ENCODE data around the gene METRN.

METRN gene

GRCh38 chr16:693364-693763 lies 21.6 kb upstream of the METRN start:
- no peak for DNase-seq

GRCh38 chr16:693766-694165 lies 21.2 kb upstream of the METRN start:
- DNase-seq, result no peak

GRCh38 chr16:694187-694862 lies 20.6 kb upstream of the METRN start:
- DNase-seq, result no peak

GRCh38 chr16:694863-695354 lies 20.0 kb upstream of the METRN start:
- DNase-seq, result no peak

GRCh38 chr16:695355-696089 lies 19.4 kb upstream of the METRN start:
- DNase-seq, result peak; percentile 92

- no peak for DNase-seq
Measured at GRCh38 chr16:698911-699671, 15.8 kb upstream of the METRN start.

GRCh38 chr16:700684-701584 lies 14.0 kb upstream of the METRN start:
- DNase-seq, result no peak

- no peak for DNase-seq
Measured at GRCh38 chr16:702341-702740, 12.6 kb upstream of the METRN start.

GRCh38 chr16:703406-703805 lies 11.5 kb upstream of the METRN start:
- no peak for DNase-seq

GRCh38 chr16:704047-704446 lies 10.9 kb upstream of the METRN start:
- no peak for DNase-seq

GRCh38 chr16:704552-705380 lies 10.2 kb upstream of the METRN start:
- DNase-seq, result no peak

- DNase-seq, result peak; percentile 88
Measured at GRCh38 chr16:705431-706188, 9.3 kb upstream of the METRN start, which contains the start of gene FBXL16. TSS of gene FBXL16 (minus strand) at chr16:705801. CDS start at chr16:697405, 8,396 bp downstream.

GRCh38 chr16:706189-707061 lies 8.5 kb upstream of the METRN start:
- DNase-seq, result peak; percentile 57

GRCh38 chr16:707062-707538 lies 7.8 kb upstream of the METRN start:
- DNase-seq, result no peak

- DNase-seq, result no peak
Measured at GRCh38 chr16:708019-708418, 6.9 kb upstream of the METRN start.

- no peak for DNase-seq
Measured at GRCh38 chr16:708959-709358, 6.0 kb upstream of the METRN start.

- DNase-seq, result peak; percentile 86
Measured at GRCh38 chr16:709566-710499, 5.1 kb upstream of the METRN start.

- no peak for DNase-seq
Measured at GRCh38 chr16:710500-711075, 4.3 kb upstream of the METRN start.

All from NCI-H2171 (cell line).